Naive thymus-derived CD4-positive, alpha-beta T cell (primary cell): ENCODE data around the gene COL6A1. TPM values are rescaled to one million over a fixed set of nuclear protein-coding genes. Genes with fewer than 3 reads are reported as not detected.
A peak's percentile ranks its signal among the peaks of the same experiment; 100 is the strongest.

ENCODE experiments used
- ATAC-seq: fragments of 150-1000 bp; cut with Tn5 transposase; 2 replicates; pipeline ENCODE4 v1.10.0; 2021; ENCODE audit warnings: mild to moderate bottlenecking, moderate library complexity
- CTCF ChIA-PET: fragments of 350-600 bp; sonication (Branson Sonifier 250); formaldehyde crosslinking; loops from one replicate; lab custom pipeline; 2021; ENCODE audit warnings: antibody characterized with exemption; lab: Charles Lee
- POLR2A ChIA-PET: fragments of 350-600 bp; sonication (Branson Sonifier 250); formaldehyde crosslinking; loops from one replicate; lab custom pipeline; 2021; ENCODE audit warnings: antibody characterized with exemption, inconsistent platforms; lab: Charles Lee
- DNase-seq, 9 donors: peaks; one replicate each; pipeline versions ENCODE4 v3.0.0 to v3.0.0-alpha.2; 2020 to 2022; ENCODE audit warnings: mixed read lengths in 1 of 9
- H3K27ac ChIP-seq: one replicate; pipeline ENCODE4 v1.7.0; 2013; ENCODE audit warnings: mild to moderate bottlenecking, low read depth, low read length, moderate library complexity
- H3K27me3 ChIP-seq, 2 donors: one replicate each; pipeline ENCODE4 v1.7.0; 2013; ENCODE audit warnings: low read length in 2 of 2, mild to moderate bottlenecking in 2 of 2, moderate library complexity in 2 of 2; ENCODE audit not compliant: control insufficient read depth in 2 of 2, insufficient read depth in 2 of 2
- H3K36me3 ChIP-seq, 3 experiments: 1 replicate in 2 of 3; 2 replicates in 1 of 3; pipeline ENCODE4 v1.7.0; 2013; ENCODE audit warnings: low read length in 3 of 3, mild to moderate bottlenecking in 3 of 3, moderate library complexity in 1 of 3; ENCODE audit not compliant: insufficient read depth in 3 of 3, control insufficient read depth in 2 of 3
- H3K4me1 ChIP-seq, 2 donors: one replicate each; pipeline ENCODE4 v1.7.0; 2013; ENCODE audit warnings: low read length in 2 of 2, mild to moderate bottlenecking in 2 of 2, moderate library complexity in 1 of 2; ENCODE audit not compliant: control insufficient read depth in 2 of 2, insufficient read depth in 2 of 2
- H3K4me3 ChIP-seq: 2 replicates; pipeline ENCODE4 v1.7.0; 2013; ENCODE audit warnings: mild to moderate bottlenecking, low read length
- H3K9me3 ChIP-seq, 3 experiments: 1 replicate in 2 of 3; 2 replicates in 1 of 3; pipeline ENCODE4 v1.7.0; 2013; ENCODE audit warnings: low read length in 3 of 3; ENCODE audit not compliant: control insufficient read depth in 2 of 3
- H3K27ac Mint-ChIP-seq, 9 donors: one replicate each; pipeline ENCODE4 v1.8.0; 2020 to 2022; ENCODE audit warnings: mixed read lengths in 9 of 9, mild to moderate bottlenecking in 8 of 9, moderate library complexity in 5 of 9, inconsistent platforms in 2 of 9
- H3K27me3 Mint-ChIP-seq, 5 donors: one replicate each; pipeline ENCODE4 v1.8.0; 2021 to 2022; ENCODE audit warnings: mixed read lengths in 5 of 5, mild to moderate bottlenecking in 1 of 5
- H3K36me3 Mint-ChIP-seq, 5 donors: one replicate each; pipeline ENCODE4 v1.8.0; 2020 to 2022; ENCODE audit warnings: mixed read lengths in 5 of 5, mild to moderate bottlenecking in 3 of 5, inconsistent platforms in 1 of 5
- H3K4me1 Mint-ChIP-seq, 7 donors: one replicate each; pipeline ENCODE4 v1.8.0; 2020 to 2022; ENCODE audit warnings: mixed read lengths in 7 of 7, mild to moderate bottlenecking in 3 of 7, inconsistent platforms in 1 of 7
- H3K4me3 Mint-ChIP-seq, 10 donors: one replicate each; pipeline ENCODE4 v1.8.0; 2020 to 2022; ENCODE audit warnings: mild to moderate bottlenecking in 10 of 10, mixed read lengths in 10 of 10, moderate library complexity in 6 of 10, inconsistent platforms in 2 of 10
- H3K9me3 Mint-ChIP-seq, 11 donors: one replicate each; pipeline ENCODE4 v1.8.0; 2020 to 2022; ENCODE audit warnings: mixed read lengths in 11 of 11, mild to moderate bottlenecking in 4 of 11, inconsistent platforms in 1 of 11, moderate library complexity in 1 of 11
- intact Hi-C, 2 donors: fragments of 100-400 bp; cut with micrococcal nuclease; formaldehyde crosslinking; loops; one replicate each; pipeline ENCODE4 v1.15.1; 2023
- polyA plus RNA-seq, 2 donors: library from polyadenylated mRNA; unstranded; fragments of 300-500 nt; fragmentation: Illumina TruSeq; gene quantifications; one replicate each; pipeline ENCODE4 v1.2.3, GENCODE V29; 2021
- total RNA-seq, 6 experiments: library from RNA in 5 of 6; stranded (reverse) in 5 of 6; gene quantifications; 1 replicate in 5 of 6; 2 replicates in 1 of 6; pipeline ENCODE4 v1.2.3 and lab custom pipeline; 2021 to 2026

The COL6A1 gene
- total and polyA plus RNA-seq, 7 experiments from 2014 or later = 0.22 to 17.1 (median 6.0) TPM

DNA sequence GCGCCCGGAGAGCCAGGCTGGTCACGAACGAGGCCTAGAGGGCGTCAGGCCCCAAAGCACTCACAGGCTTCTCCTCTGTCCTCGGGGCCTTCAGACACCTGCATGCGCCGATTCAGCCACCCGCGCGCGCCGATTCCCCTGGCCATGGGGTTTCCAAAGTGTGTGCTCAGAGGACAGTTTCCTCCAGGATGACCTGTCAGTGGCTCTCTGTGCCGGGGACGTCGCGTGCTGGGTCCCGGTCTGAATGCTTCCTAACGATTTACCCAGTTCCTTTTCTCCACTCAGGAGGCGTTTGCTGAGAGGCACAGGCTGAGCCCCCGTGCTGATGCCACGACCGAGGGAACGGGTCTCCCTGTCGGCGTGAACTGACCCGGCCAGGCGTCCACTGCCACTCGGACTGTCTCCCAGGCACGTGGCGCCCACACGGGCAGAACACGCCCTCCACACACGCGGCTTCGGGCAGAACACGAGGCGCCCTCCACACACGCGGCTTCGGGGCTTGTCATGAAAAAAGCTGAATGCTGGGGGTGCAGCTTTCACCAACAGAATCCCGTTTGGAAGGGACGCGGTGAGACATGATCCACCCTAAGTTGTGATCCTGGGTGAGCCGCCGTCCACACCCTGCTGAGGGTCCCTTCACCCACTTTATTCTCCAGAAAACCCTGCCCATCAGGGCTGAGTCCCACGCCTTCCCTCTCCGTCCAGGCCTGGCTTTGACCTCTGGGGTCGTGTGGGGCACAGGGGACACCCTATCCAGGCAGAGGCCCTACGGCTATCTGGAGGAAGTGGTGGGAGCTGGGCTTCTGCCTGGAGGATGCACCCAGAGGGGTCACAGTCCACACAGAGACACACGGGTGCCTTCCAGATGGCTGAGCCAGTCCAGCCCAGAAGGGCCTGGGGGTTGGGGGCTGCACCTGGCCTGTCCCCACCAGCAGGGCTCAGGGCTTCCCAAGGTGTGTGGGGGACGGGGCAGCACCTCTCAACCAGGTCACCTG lies 56.1 kb downstream of the COL6A1 start:
- H3K27ac ChIP-seq = no peak overlapping the region
- no peaks in the 10 kb centered on the region for H3K4me1 ChIP-seq
- H3K27ac Mint-ChIP-seq = peak overlapping the region in 1 of 9 donors; percentile 51
- no peaks in the 10 kb centered on the region for H3K36me3 Mint-ChIP-seq
- no peak overlapping the region for H3K4me3 ChIP-seq
- no peaks in the 10 kb centered on the region for H3K4me1 Mint-ChIP-seq
- peaks cover 0 to 5% (median 4%) of the 10 kb centered on the region in 5 donors for H3K27me3 Mint-ChIP-seq
- POLR2A ChIA-PET = no interaction called here
- intact Hi-C loops = no loop called here
- ATAC-seq = no peak
- H3K4me3 Mint-ChIP-seq = no peak overlapping the region
- H3K9me3 Mint-ChIP-seq = peaks cover 0 to 2% (median 0%) of the 10 kb centered on the region in 11 donors
- no peaks in the 10 kb centered on the region for H3K27me3 ChIP-seq
- no peak for DNase-seq
- CTCF ChIA-PET = no interaction called here
- no peaks in the 10 kb centered on the region for H3K9me3 ChIP-seq
- H3K36me3 ChIP-seq = no peaks in the 10 kb centered on the region

DNA sequence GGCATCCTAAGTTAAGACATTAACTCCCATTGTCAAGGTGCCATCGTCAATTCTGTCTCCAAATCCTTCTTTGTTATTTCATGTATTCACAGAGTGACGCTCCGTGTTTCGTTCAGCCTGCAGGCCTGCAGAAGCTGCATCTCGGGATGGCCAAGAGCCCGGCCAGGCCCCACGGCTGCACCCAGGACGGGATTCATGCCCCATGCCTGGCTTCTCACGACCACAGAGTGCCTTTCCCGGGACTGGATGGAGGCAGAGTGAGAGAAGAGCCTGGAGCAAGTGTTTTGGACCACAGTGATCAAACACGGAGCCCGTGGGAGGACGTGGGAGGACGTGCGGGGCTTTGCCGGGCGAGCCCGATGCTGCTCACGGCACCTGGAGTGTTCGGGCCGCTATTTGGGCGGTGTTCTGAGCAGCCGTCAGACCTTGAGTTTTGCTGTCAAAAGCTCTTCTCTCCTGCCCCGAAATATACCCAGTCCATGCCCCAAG lies 56.8 kb downstream of the COL6A1 start:
- H3K4me3 Mint-ChIP-seq = no peak overlapping the region
- intact Hi-C loops = no loop called here

DNA sequence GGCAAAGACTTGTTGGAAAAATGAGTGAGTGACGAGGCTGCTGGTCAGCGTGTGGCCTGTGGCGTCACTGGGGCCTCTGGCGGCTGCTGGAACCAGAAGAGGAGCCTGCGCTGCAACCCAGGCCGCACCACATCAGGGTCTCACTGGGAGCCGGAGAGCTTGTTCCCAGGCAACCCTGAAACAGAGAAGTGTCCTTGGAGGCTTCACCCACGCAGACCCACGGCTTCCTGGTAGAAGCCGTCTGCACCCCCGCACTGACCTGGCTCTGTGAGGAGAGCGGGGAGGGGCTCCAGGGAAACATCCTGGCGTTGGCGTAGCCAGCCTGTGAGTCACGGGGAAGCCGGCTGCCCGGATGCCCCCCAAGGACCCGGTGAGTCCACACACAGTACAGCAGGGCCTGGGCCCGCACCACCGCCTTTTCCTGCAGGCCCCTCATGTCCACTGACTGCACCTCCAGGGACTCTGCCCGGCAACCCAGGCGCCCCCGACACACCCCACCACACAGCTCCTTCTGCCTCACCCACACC lies 57.4 kb downstream of the COL6A1 start:
- H3K36me3 Mint-ChIP-seq = no peaks in the 10 kb centered on the region
- H3K27ac ChIP-seq = no peak overlapping the region
- H3K4me3 Mint-ChIP-seq = no peak overlapping the region
- H3K27me3 Mint-ChIP-seq = peaks cover 0 to 5% (median 4%) of the 10 kb centered on the region in 5 donors
- H3K9me3 ChIP-seq = no peaks in the 10 kb centered on the region
- H3K27ac Mint-ChIP-seq = no peak overlapping the region
- ChIA-PET CTCF (no interaction called here), POLR2A (no interaction called here)
- no peak overlapping the region for H3K4me3 ChIP-seq
- ATAC-seq (no peak), DNase-seq (no peak)
- H3K27me3 ChIP-seq = no peaks in the 10 kb centered on the region
- peaks cover 0 to 2% (median 0%) of the 10 kb centered on the region in 11 donors for H3K9me3 Mint-ChIP-seq
- H3K36me3 ChIP-seq = no peaks in the 10 kb centered on the region
- no peaks in the 10 kb centered on the region for H3K4me1 ChIP-seq
- H3K4me1 Mint-ChIP-seq = no peaks in the 10 kb centered on the region
- intact Hi-C loops = no loop called here

More for the DNA sequence above, 56.8 kb downstream of the COL6A1 start:
- Histone ChIP-seq H3K27ac (no peak overlapping the region), H3K9me3 (no peaks in the 10 kb centered on the region), H3K36me3 (no peaks in the 10 kb centered on the region), H3K4me3 (no peak overlapping the region), H3K27me3 (no peaks in the 10 kb centered on the region), H3K4me1 (no peaks in the 10 kb centered on the region)
- Mint-ChIP-seq H3K27me3 (peaks cover 0 to 5% (median 4%) of the 10 kb centered on the region in 5 donors), H3K9me3 (peaks cover 0 to 2% (median 0%) of the 10 kb centered on the region in 11 donors), H3K36me3 (no peaks in the 10 kb centered on the region), H3K27ac (no peak overlapping the region), H3K4me1 (no peaks in the 10 kb centered on the region)
- POLR2A ChIA-PET = no interaction called here
- DNase-seq = no peak
- no peak for ATAC-seq
- CTCF ChIA-PET = no interaction called here

DNA sequence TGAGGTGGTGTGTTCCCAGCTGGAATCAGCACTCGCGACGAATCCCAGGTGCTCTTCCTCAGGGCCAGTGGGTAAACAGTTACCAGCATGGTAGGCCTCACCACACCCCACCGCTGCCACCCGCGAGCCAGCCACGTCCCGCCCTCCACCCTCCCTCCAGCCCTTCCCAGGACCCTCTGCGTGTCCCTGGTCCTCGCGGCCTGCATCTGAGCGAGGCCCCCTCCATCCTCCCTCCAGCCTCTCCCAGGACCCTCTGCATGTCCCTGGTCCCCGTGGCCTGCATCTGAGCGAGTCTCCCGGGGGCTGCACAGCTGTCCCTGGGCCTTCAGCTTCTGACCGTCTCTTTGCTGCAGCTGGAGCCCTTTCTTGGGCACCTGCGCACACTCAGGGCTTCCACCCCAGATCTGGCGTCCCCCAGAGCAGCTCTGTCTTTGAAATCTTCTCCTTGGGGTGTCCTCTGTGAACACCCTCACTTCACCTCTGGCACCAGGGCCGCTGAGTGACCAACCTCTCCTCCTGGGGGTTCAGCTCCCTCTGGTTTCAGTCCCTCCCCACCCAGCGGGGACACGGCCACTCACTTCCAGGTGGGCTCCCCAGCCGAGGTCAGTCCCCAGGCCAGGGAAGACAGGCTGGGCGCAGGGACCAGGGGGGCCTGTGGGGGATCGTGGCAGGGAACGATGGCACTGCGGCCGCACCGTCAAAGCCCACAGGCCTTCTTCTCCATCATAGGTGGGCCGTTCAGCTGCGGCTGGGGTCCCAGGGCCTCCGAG lies 58.5 kb downstream of the COL6A1 start:
- no peak overlapping the region for H3K27ac ChIP-seq
- H3K4me1 ChIP-seq = no peaks in the 10 kb centered on the region
- ChIA-PET CTCF (interaction anchor here (0.6 kb wide), 1 partner anchor 24 kb away, joined by 3 read pairs; no protein-coding TSS in a partner anchor), POLR2A (no interaction called here)
- H3K9me3 Mint-ChIP-seq = peaks cover 0 to 2% (median 0%) of the 10 kb centered on the region in 11 donors
- intact Hi-C loops = no loop called here
- no peaks in the 10 kb centered on the region for H3K36me3 Mint-ChIP-seq
- no peak for DNase-seq
- no peak overlapping the region for H3K4me3 Mint-ChIP-seq
- no peaks in the 10 kb centered on the region for H3K27me3 ChIP-seq
- H3K36me3 ChIP-seq = no peaks in the 10 kb centered on the region
- no peak overlapping the region for H3K4me3 ChIP-seq
- no peaks in the 10 kb centered on the region for H3K9me3 ChIP-seq
- H3K27ac Mint-ChIP-seq = no peak overlapping the region
- H3K4me1 Mint-ChIP-seq = no peaks in the 10 kb centered on the region
- peaks cover 0 to 5% (median 4%) of the 10 kb centered on the region in 5 donors for H3K27me3 Mint-ChIP-seq
- ATAC-seq = no peak

DNA sequence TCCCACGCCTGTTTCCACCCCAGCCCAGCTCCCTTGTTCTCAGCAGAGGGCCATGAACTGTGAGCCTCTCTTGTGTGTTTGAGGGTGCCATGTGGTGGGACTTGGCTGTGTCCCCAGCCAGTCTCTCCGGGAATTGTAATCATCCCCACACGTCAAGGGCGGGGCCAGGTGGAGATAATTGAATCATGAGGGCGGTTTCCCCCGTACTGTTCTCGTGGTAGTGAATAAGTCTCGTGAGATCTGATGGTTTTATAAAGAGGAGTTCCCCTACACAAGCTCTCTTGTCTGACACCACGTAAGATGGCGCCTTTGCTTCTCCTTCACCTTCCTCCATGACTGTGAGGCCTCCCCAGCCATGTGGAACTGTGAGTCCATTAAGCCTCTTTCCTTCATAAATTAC lies 59.1 kb downstream of the COL6A1 start:
- Mint-ChIP-seq H3K27me3 (peaks cover 0 to 5% (median 4%) of the 10 kb centered on the region in 5 donors), H3K4me1 (no peaks in the 10 kb centered on the region), H3K27ac (no peak overlapping the region), H3K36me3 (no peaks in the 10 kb centered on the region), H3K4me3 (no peak overlapping the region), H3K9me3 (peaks cover 0 to 2% (median 0%) of the 10 kb centered on the region in 11 donors)
- ChIA-PET POLR2A (no interaction called here), CTCF (no interaction called here)
- Histone ChIP-seq H3K9me3 (no peaks in the 10 kb centered on the region), H3K4me3 (no peak overlapping the region), H3K4me1 (no peaks in the 10 kb centered on the region), H3K27me3 (no peaks in the 10 kb centered on the region), H3K27ac (no peak overlapping the region), H3K36me3 (no peaks in the 10 kb centered on the region)
- DNase-seq = no peak
- intact Hi-C loops = no loop called here
- ATAC-seq = no peak

DNA sequence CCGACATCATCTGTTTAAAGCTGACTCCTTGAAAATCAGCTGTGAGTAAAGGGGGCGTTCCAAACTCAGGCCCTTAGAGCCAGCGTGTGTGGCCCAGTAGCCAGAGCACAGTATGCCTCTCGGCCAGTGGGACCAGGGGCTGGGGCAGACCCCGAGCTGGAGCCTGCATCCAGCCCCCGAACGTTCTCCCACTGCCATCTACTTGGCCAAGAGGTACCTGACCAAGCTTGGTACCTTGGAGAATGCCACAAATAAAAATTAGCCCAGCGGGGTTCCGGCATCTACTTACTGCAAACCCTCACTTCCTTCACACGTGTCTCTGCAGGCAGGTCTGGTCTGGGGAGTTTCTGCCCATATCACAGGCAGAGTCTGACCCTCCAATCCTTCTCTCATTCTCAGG lies 59.6 kb downstream of the COL6A1 start:
- Histone ChIP-seq H3K27me3 (no peaks in the 10 kb centered on the region), H3K27ac (no peak overlapping the region), H3K4me1 (no peaks in the 10 kb centered on the region), H3K4me3 (no peak overlapping the region), H3K9me3 (no peaks in the 10 kb centered on the region), H3K36me3 (no peaks in the 10 kb centered on the region)
- no peak for ATAC-seq
- ChIA-PET POLR2A (no interaction called here), CTCF (no interaction called here)
- no peaks in the 10 kb centered on the region for H3K4me1 Mint-ChIP-seq
- peaks cover 0 to 3% (median 0%) of the 10 kb centered on the region in 11 donors for H3K9me3 Mint-ChIP-seq
- H3K36me3 Mint-ChIP-seq = no peaks in the 10 kb centered on the region
- no peak overlapping the region for H3K4me3 Mint-ChIP-seq
- DNase-seq = no peak
- intact Hi-C loops = no loop called here
- H3K27me3 Mint-ChIP-seq = peaks cover 0 to 5% (median 4%) of the 10 kb centered on the region in 5 donors
- H3K27ac Mint-ChIP-seq = no peak overlapping the region
